K562 (cell line): ENCODE measurements around the gene SYCP2. TPM values are rescaled to one million over a fixed set of nuclear protein-coding genes. Genes with fewer than 3 reads are reported as not detected.

Source experiments
- ATAC-seq: fragments of 200-7000 bp; cut with Tn5 transposase; 3 replicates; pipeline ENCODE4 v1.9.1; 2020; ENCODE audit warnings: moderate library complexity
- BruUV-seq: library from RNA; stranded (reverse); fragments of 400-500 nt; replicated peaks from 2 replicates; lab custom pipeline; 2021; lab: Mats Ljungman, UMichigan
- CTCF ChIA-PET: fragments of 300-600 bp; formaldehyde crosslinking; extraction: SDS; loops from one replicate; lab custom pipeline; 2021; ENCODE audit warnings: low intra/inter-chr PET ratio; lab: Yijun Ruan, JAX
- POLR2A ChIA-PET: fragments of 300-600, 350-650 bp; sonication (Branson Sonifier 250); formaldehyde crosslinking; extraction: SDS; loops from one replicate; lab custom pipeline; 2021; ENCODE audit warnings: antibody characterized with exemption, inconsistent platforms; lab: Yijun Ruan, JAX
- DNase-seq, 4 experiments: peaks; one replicate each; pipeline versions ENCODE4 v3.0.0 to v3.0.0-alpha.2; 2011 to 2018; ENCODE audit warnings: low spot score in 3 of 4, mixed read lengths in 3 of 4; ENCODE audit errors: extremely low read depth in 1 of 4
- FAIRE-seq: peaks from 2 replicates; lab custom pipeline; 2011; peaks lifted over from hg19 to GRCh38; lab: Jason Lieb, UNC
- H2AFZ ChIP-seq: 2 replicates; pipeline ENCODE4 v1.6.0; 2011; ENCODE audit warnings: low read depth, low read length, control low read depth, inconsistent platforms
- H3K27ac ChIP-seq: fragments of 200-600 bp; 3 replicates; pipeline ENCODE4 v1.8.0; 2011; ENCODE audit warnings: low read depth, mild to moderate bottlenecking, control low read depth, inconsistent platforms, low read length, moderate library complexity, mixed read lengths; ENCODE audit errors: extremely low read depth
- H3K27me3 ChIP-seq, 2 experiments: fragments of 300-600 bp in 1 of 2; 2 replicates in 1 of 2; 3 replicates in 1 of 2; pipeline versions ENCODE4 v1.6.0 to v1.8.0; 2011; ENCODE audit warnings: inconsistent platforms in 2 of 2, low read length in 2 of 2, mild to moderate bottlenecking in 1 of 2, mixed read lengths in 1 of 2, moderate library complexity in 1 of 2; ENCODE audit not compliant: control insufficient read depth in 2 of 2, insufficient read depth in 2 of 2
- H3K36me3 ChIP-seq: fragments of 300-600 bp; 3 replicates; pipeline ENCODE4 v1.8.0; 2011; ENCODE audit warnings: mild to moderate bottlenecking, low read length, inconsistent platforms; ENCODE audit not compliant: control insufficient read depth, insufficient read depth
- H3K4me1 ChIP-seq, 2 experiments: fragments of 200-600 bp in 1 of 2; replicated peaks in 1 of 2; 2 replicates in 1 of 2; 3 replicates in 1 of 2; pipeline versions ENCODE4 v1.5.1 to v1.8.0; 2011; ENCODE audit warnings: inconsistent platforms in 2 of 2, low read length in 2 of 2, mild to moderate bottlenecking in 1 of 2, mixed read lengths in 1 of 2, moderate library complexity in 1 of 2; ENCODE audit not compliant: control insufficient read depth in 2 of 2, insufficient read depth in 2 of 2
- H3K4me2 ChIP-seq: 2 replicates; pipeline ENCODE4 v1.6.1; 2011; ENCODE audit warnings: low read length, control low read depth, inconsistent platforms, mixed read lengths; ENCODE audit not compliant: insufficient read depth
- H3K4me3 ChIP-seq: fragments of 200-600 bp; sonication (generic), shearing (Covaris generic); 2 replicates; pipeline ENCODE4 v1.5.1; 2016; ENCODE audit warnings: control low read depth, inconsistent platforms
- H3K79me2 ChIP-seq: fragments of 200-600 bp; 3 replicates; pipeline ENCODE4 v1.8.0; 2011; ENCODE audit warnings: low read length, inconsistent platforms; ENCODE audit not compliant: control insufficient read depth, insufficient read depth
- H3K9ac ChIP-seq, 2 experiments: 2 replicates each; pipeline versions ENCODE4 v1.6.0 to v1.6.1; 2011; ENCODE audit warnings: low read depth in 2 of 2, low read length in 2 of 2, control low read depth in 1 of 2, inconsistent platforms in 1 of 2, mild to moderate bottlenecking in 1 of 2, mixed read lengths in 1 of 2; ENCODE audit not compliant: insufficient read depth in 1 of 2
- H3K9me1 ChIP-seq: one replicate; pipeline ENCODE4 v1.6.0; 2011; ENCODE audit warnings: inconsistent platforms, mild to moderate bottlenecking, low read length, moderate library complexity; ENCODE audit not compliant: control insufficient read depth, insufficient read depth
- H3K9me3 ChIP-seq: replicated peaks from 2 replicates; pipeline ENCODE4 v1.5.1; 2011; ENCODE audit warnings: low read depth, low read length, inconsistent platforms; ENCODE audit not compliant: control insufficient read depth, insufficient read depth
- H4K20me1 ChIP-seq: replicated peaks from 2 replicates; pipeline ENCODE4 v1.6.1; 2011; ENCODE audit warnings: low read length, inconsistent platforms, mixed read lengths; ENCODE audit not compliant: control insufficient read depth, insufficient read depth
- BRD4 ChIP-seq: fragments of 200-600 bp; sonication (generic); IDR thresholded peaks from 2 replicates; pipeline ENCODE4 v1.6.1; 2017; ENCODE audit warnings: inconsistent platforms
- BRF1 ChIP-seq: IDR thresholded peaks from 3 replicates; pipeline ENCODE4 v1.6.1; 2011; ENCODE audit warnings: borderline replicate concordance, mild to moderate bottlenecking; ENCODE audit not compliant: insufficient read length; ENCODE audit errors: extremely low read depth
- CCNT2 ChIP-seq: IDR thresholded peaks from 2 replicates; pipeline ENCODE4 v1.6.1; 2011; ENCODE audit warnings: borderline replicate concordance, low read depth, mild to moderate bottlenecking, moderate library complexity, mixed read lengths, low read length; ENCODE audit not compliant: insufficient read length; ENCODE audit errors: extremely low read depth
- GABPB1 ChIP-seq: sonication (generic); formaldehyde crosslinking; IDR thresholded peaks from 2 replicates; pipeline ENCODE4 v1.8.0; 2022; ENCODE audit warnings: mild to moderate bottlenecking, missing genetic modification reagents
- MTA3 ChIP-seq: fragments of 450-650 bp; formaldehyde crosslinking; IDR thresholded peaks from 2 replicates; pipeline ENCODE4 v1.6.1; 2017; ENCODE audit warnings: mild to moderate bottlenecking, borderline replicate concordance
- NFYB ChIP-seq: IDR thresholded peaks from 2 replicates; pipeline ENCODE4 v1.6.1; 2011; ENCODE audit warnings: mild to moderate bottlenecking, moderate library complexity; ENCODE audit not compliant: insufficient read length; ENCODE audit errors: extremely low read depth
- THAP7 ChIP-seq: fragments of 250-450 bp; sonication (Bioruptor Pico); IDR thresholded peaks from 2 replicates; pipeline ENCODE4 v1.5.0; 2021
- U2AF1 ChIP-seq: fragments of 200-400 bp; formaldehyde crosslinking; optimal IDR thresholded peaks from 2 replicates; pipeline ENCODE3; 2017; ENCODE audit warnings: mild to moderate bottlenecking, low read depth, low read length, moderate library complexity
- U2AF2 ChIP-seq: fragments of 200-400 bp; formaldehyde crosslinking; optimal IDR thresholded peaks from 2 replicates; pipeline ENCODE3; 2017; ENCODE audit warnings: low read depth, mild to moderate bottlenecking, low read length
- ZC3H8 ChIP-seq: fragments of 450-650 bp; IDR thresholded peaks from 2 replicates; pipeline ENCODE4 v1.6.1; 2017
- ZFP30 ChIP-seq: fragments of 250-450 bp; sonication (Bioruptor Pico); IDR thresholded peaks from 2 replicates; pipeline ENCODE4 v1.8.0; 2022; ENCODE audit warnings: moderate library complexity, mild to moderate bottlenecking, inconsistent platforms, borderline replicate concordance
- ZNF12 ChIP-seq: sonication (generic); formaldehyde crosslinking; IDR thresholded peaks from 2 replicates; pipeline ENCODE4 v1.4.0; 2020; ENCODE audit warnings: mild to moderate bottlenecking, missing genetic modification reagents
- ZNF277 ChIP-seq: fragments of 250-450 bp; sonication (Bioruptor Pico); IDR thresholded peaks from 2 replicates; pipeline ENCODE4 v1.8.0; 2022; ENCODE audit warnings: inconsistent platforms, mild to moderate bottlenecking, moderate library complexity, borderline replicate concordance
- ZNF398 ChIP-seq: fragments of 250-450 bp; sonication (Bioruptor Pico); IDR thresholded peaks from 2 replicates; pipeline ENCODE4 v1.8.0; 2021; ENCODE audit warnings: moderate library complexity, mild to moderate bottlenecking, inconsistent platforms
- WGBS: fragments of 100-300 bp; shearing (Covaris generic); methylation state at CpG from one replicate; pipeline ENCODE4 v1.1.6; 2016; ENCODE audit warnings: low coverage, mixed read lengths; ENCODE audit not compliant: insufficient coverage; ENCODE audit errors: missing lambda C conversion rate; 5-methylcytosine and 5-hydroxymethylcytosine counted together
- in situ Hi-C: fragments of 300-500 bp; cut with MboI; formaldehyde crosslinking; loops from 4 replicates; pipeline ENCODE4 v1.15.0; 2018; ENCODE audit warnings: inconsistent platforms, mixed read lengths
- intact Hi-C: fragments of 100-400 bp; cut with micrococcal nuclease; formaldehyde crosslinking; loops from 2 replicates; pipeline ENCODE4 v1.14.2; 2022
- polyA plus RNA-seq, 8 experiments: library from polyadenylated mRNA; depleted of rRNA in 4 of 8; stranded (reverse) in 5 of 8; unstranded in 3 of 8; fragments of >200 nt; fragmentation: Nextera tagmentation in 2 of 8; fragmentation: Illumina TruSeq in 1 of 8; extraction: Ambion mirVana in 2 of 8; extraction: Trizol in 1 of 8; gene quantifications; 2 replicates each; pipeline versions ENCODE4 v1.2.1 to v1.2.3, GENCODE V29; 2011 to 2014; ENCODE audit warnings: inconsistent platforms in 1 of 8, missing spikeins in 1 of 8
- total RNA-seq, 7 experiments: library from RNA; depleted of rRNA in 6 of 7; stranded (reverse); fragments of >200 nt in 6 of 7; fragmentation: Illumina TruSeq in 2 of 7; extraction: Trizol in 2 of 7; gene quantifications; 2 replicates each; pipeline versions ENCODE4 v1.2.1 to v1.2.3, GENCODE V29; 2011 to 2021; ENCODE audit warnings: low replicate concordance in 1 of 7

Gene SYCP2
- total and polyA plus RNA-seq, 9 of the 15 experiments (the other 6 are each of a cell fraction or from before 2014, with no cell fraction given): 0.24 to 1.6 (median 0.67) TPM

- TF ChIP-seq NFYB (no peak), MTA3 (no peak), BRF1 (no peak), ZC3H8 (no peak), U2AF1 (no peak), BRD4 (no peak), ZNF277 (CRISPR knock-in tag) (no peak)
Observed at GRCh38 chr20:59880198-59880597, 53.2 kb downstream of the SYCP2 start (continued).

GRCh38 chr20:59873409-59873808 is 60.0 kb downstream of the SYCP2 start:
- Histone ChIP-seq H3K27ac (no peak overlapping the region), H4K20me1 (no peaks in the 10 kb centered on the region; the same call in 1 of the 2 replicates)
- TF ChIP-seq U2AF2: no peak
- no peak for TF ChIP-seq THAP7 (CRISPR knock-in tag)
- TF ChIP-seq ZNF398 (CRISPR knock-in tag): no peak
- TF ChIP-seq ZFP30 (CRISPR knock-in tag): no peak
- TF ChIP-seq ZNF12 (CRISPR knock-in tag): no peak
- TF ChIP-seq GABPB1: no peak
- no peak for TF ChIP-seq CCNT2
- TF ChIP-seq, all 486 proteins: peak for 0
- FAIRE-seq: no peak
- Histone ChIP-seq H3K9ac (no peak overlapping the region), H3K4me3 (no peak overlapping the region), H3K9me3 (no peaks in the 10 kb centered on the region), H3K4me2 (no peak overlapping the region), H2AFZ (no peak overlapping the region), H3K36me3 (no peaks in the 10 kb centered on the region), H3K4me1 (no peaks in the 10 kb centered on the region), H3K27me3 (no peaks in the 10 kb centered on the region), H3K9me1 (no peaks in the 10 kb centered on the region), H3K79me2 (no peaks in the 10 kb centered on the region)
- ChIA-PET CTCF (no interaction called here), POLR2A (no interaction called here)
- DNase-seq: no peak
- ATAC-seq: no peak
- no TSS peak for BruUV-seq
- 0% methylated on average over 1 of the region's 1 CpG for WGBS
- intact Hi-C loops: no loop called here
- in situ Hi-C loops: no loop called here
